Subcutaneous adipose tissue (tissue), 4 donors: Measurements from ENCODE around the gene NAALAD2. TPM values are rescaled to one million over a fixed set of nuclear protein-coding genes. Genes with fewer than 3 reads are reported as not detected.

Source experiments
- CTCF ChIP-seq: fragments of 450-650 bp; IDR thresholded peaks from one replicate; pipeline ENCODE4 v1.5.1; 2016; ENCODE audit warnings: low read depth, mild to moderate bottlenecking, control low read depth, antibody characterized with exemption, moderate library complexity
- total RNA-seq, 4 donors: library from RNA; depleted of rRNA; stranded (reverse); fragments of >200 nt; gene quantifications; one replicate each; pipeline ENCODE4 v1.1.0, GENCODE V29; 2016

NAALAD2 gene
- total RNA-seq, 4 donors from 2014 or later, result 3.2 to 17.4 (median 7.7) TPM

- TF ChIP-seq CTCF, result no peak
Measured at GRCh38 chr11:90133560-90134477, 644 bp upstream of the NAALAD2 start.

GRCh38 chr11:90135016-90135415 lies 553 bp downstream of the NAALAD2 start:
- TF ChIP-seq CTCF, result no peak

GRCh38 chr11:90148900-90149299 lies 14.4 kb downstream of the NAALAD2 start:
- TF ChIP-seq CTCF, result no peak

- no peak for TF ChIP-seq CTCF
Measured at GRCh38 chr11:90168571-90168970, 34.1 kb downstream of the NAALAD2 start.

GRCh38 chr11:90171359-90171758 lies 36.9 kb downstream of the NAALAD2 start:
- TF ChIP-seq CTCF, result no peak

GRCh38 chr11:90176069-90176468 lies 41.6 kb downstream of the NAALAD2 start:
- no peak for TF ChIP-seq CTCF

GRCh38 chr11:90178751-90179150 lies 44.3 kb downstream of the NAALAD2 start:
- TF ChIP-seq CTCF, result no peak
